ENCODE measurements around the gene SERF2.

DNA sequence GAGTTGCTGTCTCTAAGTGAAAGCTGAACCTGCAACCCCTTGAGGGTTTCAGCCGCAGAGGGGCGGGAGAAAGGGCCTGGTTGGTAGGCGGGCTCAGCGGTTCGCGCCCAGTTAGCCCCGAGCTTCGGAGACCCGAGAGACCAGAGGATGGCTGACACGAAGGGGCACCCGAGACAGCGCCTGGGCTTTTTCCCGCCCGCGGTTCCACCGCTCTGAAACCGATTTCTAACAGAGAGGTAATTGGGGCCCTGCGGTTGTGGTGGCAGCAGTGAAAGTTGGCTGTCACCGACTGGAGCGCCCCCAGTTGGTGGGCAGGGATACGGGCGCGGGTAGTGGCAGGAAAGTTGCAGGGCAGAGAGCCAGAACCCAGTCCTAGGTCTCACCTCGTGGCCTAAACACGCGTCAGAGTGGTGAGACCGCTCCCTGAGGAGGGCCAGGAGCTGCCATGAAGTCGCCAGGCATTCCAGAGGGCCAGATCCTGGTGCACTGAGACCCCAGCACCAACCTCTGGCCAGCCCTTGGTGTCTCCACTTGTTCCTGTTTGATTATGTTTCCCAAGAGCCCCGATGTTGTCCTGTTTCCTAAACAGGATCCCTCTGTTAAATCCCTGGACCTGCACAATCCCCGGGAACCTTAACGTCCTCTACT is 14.7 kb upstream of the SERF2 start:
- TF ChIP-seq, protein P1, sequence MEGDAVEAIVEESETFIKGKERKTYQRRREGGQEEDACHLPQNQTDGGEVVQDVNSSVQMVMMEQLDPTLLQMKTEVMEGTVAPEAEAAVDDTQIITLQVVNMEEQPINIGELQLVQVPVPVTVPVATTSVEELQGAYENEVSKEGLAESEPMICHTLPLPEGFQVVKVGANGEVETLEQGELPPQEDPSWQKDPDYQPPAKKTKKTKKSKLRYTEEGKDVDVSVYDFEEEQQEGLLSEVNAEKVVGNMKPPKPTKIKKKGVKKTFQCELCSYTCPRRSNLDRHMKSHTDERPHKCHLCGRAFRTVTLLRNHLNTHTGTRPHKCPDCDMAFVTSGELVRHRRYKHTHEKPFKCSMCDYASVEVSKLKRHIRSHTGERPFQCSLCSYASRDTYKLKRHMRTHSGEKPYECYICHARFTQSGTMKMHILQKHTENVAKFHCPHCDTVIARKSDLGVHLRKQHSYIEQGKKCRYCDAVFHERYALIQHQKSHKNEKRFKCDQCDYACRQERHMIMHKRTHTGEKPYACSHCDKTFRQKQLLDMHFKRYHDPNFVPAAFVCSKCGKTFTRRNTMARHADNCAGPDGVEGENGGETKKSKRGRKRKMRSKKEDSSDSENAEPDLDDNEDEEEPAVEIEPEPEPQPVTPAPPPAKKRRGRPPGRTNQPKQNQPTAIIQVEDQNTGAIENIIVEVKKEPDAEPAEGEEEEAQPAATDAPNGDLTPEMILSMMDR (conservative IDR thresholded peaks at IDR 0.05), result peak; percentile 92
- TF ChIP-seq ZFX (IDR thresholded peaks at IDR 0.05), result peak; percentile 43; the same call in 1 of the 2 replicates
